HEK293T (cell line): Measurements from ENCODE around the gene DPYSL4.

ENCODE experiments used
- CTCF ChIA-PET: fragments of 350-600 bp; formaldehyde crosslinking; extraction: SDS; loops from one replicate; lab custom pipeline; 2021; ENCODE audit warnings: antibody characterized with exemption, inconsistent platforms; lab: Yijun Ruan, JAX
- POLR2A ChIA-PET: fragments of 350-600 bp; formaldehyde crosslinking; extraction: SDS; loops from one replicate; lab custom pipeline; 2020; ENCODE audit warnings: antibody characterized with exemption, inconsistent platforms; lab: Yijun Ruan, JAX
- DNase-seq: peaks from one replicate; pipeline ENCODE4 v3.0.0; 2012; ENCODE audit warnings: mixed read lengths; ENCODE audit errors: extremely low spot score
- ARNT ChIP-seq: fragments of 450-650 bp; IDR thresholded peaks from 2 replicates; pipeline ENCODE4 v1.6.1; 2017; ENCODE audit warnings: mild to moderate bottlenecking
- BHLHE40 ChIP-seq: fragments of 450-650 bp; IDR thresholded peaks from 2 replicates; pipeline ENCODE4 v1.6.1; 2016; ENCODE audit warnings: mild to moderate bottlenecking, moderate library complexity, borderline replicate concordance
- CTBP1 ChIP-seq: fragments of 450-650 bp; IDR thresholded peaks from 2 replicates; pipeline ENCODE4 v1.6.1; 2016; ENCODE audit warnings: borderline replicate concordance
- ELF4 ChIP-seq: fragments of 450-650 bp; IDR thresholded peaks from 2 replicates; pipeline ENCODE4 v1.6.1; 2017; ENCODE audit warnings: antibody characterized with exemption
- FOXA1 ChIP-seq: fragments of 450-650 bp; IDR thresholded peaks from 2 replicates; pipeline ENCODE4 v1.6.1; 2016; ENCODE audit warnings: mild to moderate bottlenecking
- FOXK2 ChIP-seq: fragments of 450-650 bp; IDR thresholded peaks from 2 replicates; pipeline ENCODE4 v1.6.1; 2016; ENCODE audit warnings: mild to moderate bottlenecking
- FOXM1 ChIP-seq: fragments of 450-650 bp; IDR thresholded peaks from 2 replicates; pipeline ENCODE4 v1.6.1; 2017; ENCODE audit warnings: mild to moderate bottlenecking, borderline replicate concordance
- HDGF ChIP-seq: fragments of 450-650 bp; IDR thresholded peaks from 2 replicates; pipeline ENCODE4 v1.6.1; 2017; ENCODE audit warnings: antibody characterized with exemption, borderline replicate concordance
- L3MBTL2 ChIP-seq: fragments of 450-650 bp; conservative IDR thresholded peaks from 2 replicates; pipeline ENCODE4 v1.6.1; 2016; ENCODE audit warnings: mild to moderate bottlenecking
- LEF1 ChIP-seq: fragments of 450-650 bp; IDR thresholded peaks from 2 replicates; pipeline ENCODE4 v1.6.1; 2017; ENCODE audit warnings: mild to moderate bottlenecking, borderline replicate concordance
- NFRKB ChIP-seq: fragments of 450-650 bp; IDR thresholded peaks from 2 replicates; pipeline ENCODE4 v1.6.1; 2016; ENCODE audit warnings: mild to moderate bottlenecking, moderate library complexity
- SP1 ChIP-seq: fragments of 450-650 bp; IDR thresholded peaks from 2 replicates; pipeline ENCODE4 v1.6.1; 2017
- SUZ12 ChIP-seq: fragments of 450-650 bp; IDR thresholded peaks from 2 replicates; pipeline ENCODE4 v1.6.1; 2016; ENCODE audit warnings: mild to moderate bottlenecking
- TARDBP ChIP-seq: fragments of 450-650 bp; IDR thresholded peaks from 2 replicates; pipeline ENCODE4 v1.6.1; 2016
- ZNF384 ChIP-seq: fragments of 450-650 bp; IDR thresholded peaks from 2 replicates; pipeline ENCODE4 v1.6.1; 2016
- TF ChIP-seq, protein P1 (sequence below): fragments of 450-650 bp; IDR thresholded peaks from 2 replicates; pipeline ENCODE4 v1.6.1; 2016

The DPYSL4 gene

DNA sequence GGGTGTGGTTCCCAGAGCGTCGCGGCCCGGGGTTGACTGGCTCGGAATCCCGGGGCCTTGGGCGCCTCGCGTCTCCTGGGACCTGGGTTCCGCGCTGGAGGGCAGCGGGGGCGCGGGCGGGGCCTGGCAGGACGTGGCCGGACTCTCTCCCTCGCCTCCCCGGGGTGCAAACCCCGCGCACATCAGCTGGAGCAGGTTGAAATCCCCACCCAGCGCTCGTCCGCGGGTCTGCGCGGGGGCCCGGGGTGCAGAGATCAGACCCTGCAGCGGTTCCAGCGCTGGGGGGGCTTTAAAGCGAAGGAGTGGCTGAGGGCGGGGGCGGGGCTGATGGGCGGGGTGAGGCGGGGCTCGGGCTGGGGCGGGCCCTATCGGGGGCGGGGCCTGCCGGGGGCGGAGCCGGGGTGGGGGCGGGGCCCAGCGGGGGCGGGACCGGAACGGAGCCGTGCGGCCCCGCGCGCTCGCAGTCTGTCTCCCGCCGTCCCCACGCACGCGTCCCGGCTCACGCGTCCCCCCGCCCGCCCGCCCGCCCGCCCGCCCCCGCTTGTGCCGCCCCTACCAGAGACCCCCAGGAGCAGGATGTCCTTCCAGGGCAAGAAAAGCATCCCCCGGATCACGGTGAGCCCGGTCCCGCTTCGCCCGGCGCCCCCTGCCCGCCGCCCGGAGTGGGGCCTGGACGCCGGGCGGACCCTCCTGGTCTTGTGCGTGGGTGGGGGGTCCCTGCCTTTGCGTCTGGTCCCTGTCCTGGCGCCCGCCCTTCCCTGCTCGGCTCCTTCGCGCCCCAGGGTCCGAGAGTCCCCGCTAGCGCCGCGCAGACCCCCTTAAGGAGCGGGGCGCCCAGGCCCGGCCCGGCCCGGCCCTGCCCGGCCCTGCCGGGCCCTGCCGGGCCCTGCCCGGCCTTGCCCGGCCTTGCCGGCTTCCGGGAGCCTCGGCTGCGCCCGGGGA is at the start of gene DPYSL4:
Gene DPYSL4, plus strand, starts transcription at position 461 of the 942 bp plus-strand sequence. Its CDS starts 116 bp downstream, at position 577.
- TF ChIP-seq HDGF = no peak
- TF ChIP-seq SP1 = no peak
- no peak for TF ChIP-seq FOXM1
- no peak for TF ChIP-seq ZNF384
- no peak for TF ChIP-seq FOXA1
- TF ChIP-seq FOXK2 = no peak
- no peak for TF ChIP-seq ELF4
- TF ChIP-seq L3MBTL2 = no peak
- no peak for TF ChIP-seq SUZ12
- no peak for TF ChIP-seq TARDBP
- TF ChIP-seq, protein P1, sequence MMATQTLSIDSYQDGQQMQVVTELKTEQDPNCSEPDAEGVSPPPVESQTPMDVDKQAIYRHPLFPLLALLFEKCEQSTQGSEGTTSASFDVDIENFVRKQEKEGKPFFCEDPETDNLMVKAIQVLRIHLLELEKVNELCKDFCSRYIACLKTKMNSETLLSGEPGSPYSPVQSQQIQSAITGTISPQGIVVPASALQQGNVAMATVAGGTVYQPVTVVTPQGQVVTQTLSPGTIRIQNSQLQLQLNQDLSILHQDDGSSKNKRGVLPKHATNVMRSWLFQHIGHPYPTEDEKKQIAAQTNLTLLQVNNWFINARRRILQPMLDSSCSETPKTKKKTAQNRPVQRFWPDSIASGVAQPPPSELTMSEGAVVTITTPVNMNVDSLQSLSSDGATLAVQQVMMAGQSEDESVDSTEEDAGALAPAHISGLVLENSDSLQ = no peak
- no peak for TF ChIP-seq BHLHE40
- TF ChIP-seq LEF1 = no peak
- TF ChIP-seq NFRKB = no peak
- POLR2A ChIA-PET = no interaction called here
- DNase-seq = peak; percentile 97
- CTCF ChIA-PET = no interaction called here

DNA sequence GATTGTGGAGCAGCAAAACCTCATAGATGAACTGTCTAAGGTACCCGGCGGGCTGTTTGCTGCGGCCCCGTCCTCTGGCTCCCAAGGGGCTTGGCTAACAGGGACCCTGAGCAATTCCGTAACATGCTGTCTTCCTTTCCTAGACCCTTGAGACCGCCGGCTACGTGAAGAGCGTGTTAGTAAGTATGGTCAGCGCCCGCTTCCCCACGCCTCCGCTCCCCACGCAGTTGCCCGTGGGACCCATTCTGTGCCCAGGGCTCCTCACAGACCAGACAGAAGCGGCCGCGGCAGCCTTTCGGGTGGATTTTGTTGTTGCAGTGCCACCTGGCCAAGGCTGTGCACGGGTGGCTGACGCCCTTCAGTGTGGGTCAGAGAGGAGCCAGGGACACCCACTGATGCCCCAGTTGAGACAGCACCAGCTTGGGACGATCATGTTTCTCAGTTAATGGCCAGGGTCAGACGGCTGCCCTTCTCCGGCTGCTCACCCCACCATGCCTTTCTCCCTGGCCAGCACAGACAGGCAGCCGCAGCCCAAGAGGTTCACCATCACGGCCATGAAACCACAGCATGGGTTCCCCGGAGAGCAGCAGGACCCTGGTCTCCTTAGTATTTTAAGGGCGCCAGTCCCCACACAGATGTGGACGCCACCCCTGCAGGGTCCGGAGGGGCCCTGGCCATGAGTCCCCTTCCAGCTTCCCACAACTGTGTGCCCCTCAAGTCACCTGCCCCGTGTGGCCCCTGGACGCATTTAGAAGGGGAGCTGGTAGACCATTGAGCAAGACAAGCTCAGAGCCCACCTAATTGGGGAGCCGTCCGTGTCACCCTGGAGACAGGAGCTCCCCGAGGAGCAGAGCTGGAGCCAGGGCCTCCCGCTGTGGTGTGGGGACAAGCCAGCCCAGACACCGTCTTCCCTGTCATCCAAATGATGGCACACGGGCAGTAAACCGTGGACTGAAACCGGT is 49.4 kb upstream of the DPYSL4 start:
- ChIA-PET POLR2A (no interaction called here), CTCF (no interaction called here)
- DNase-seq = no peak
- no peak for TF ChIP-seq NFRKB
- no peak for TF ChIP-seq FOXA1
- TF ChIP-seq TARDBP = no peak
- no peak for TF ChIP-seq HDGF
- no peak for TF ChIP-seq LEF1
- TF ChIP-seq ARNT = no peak
- no peak for TF ChIP-seq CTBP1
- no peak for TF ChIP-seq ELF4
- TF ChIP-seq, protein P1 = no peak
- TF ChIP-seq L3MBTL2 = no peak
- no peak for TF ChIP-seq SUZ12

DNA sequence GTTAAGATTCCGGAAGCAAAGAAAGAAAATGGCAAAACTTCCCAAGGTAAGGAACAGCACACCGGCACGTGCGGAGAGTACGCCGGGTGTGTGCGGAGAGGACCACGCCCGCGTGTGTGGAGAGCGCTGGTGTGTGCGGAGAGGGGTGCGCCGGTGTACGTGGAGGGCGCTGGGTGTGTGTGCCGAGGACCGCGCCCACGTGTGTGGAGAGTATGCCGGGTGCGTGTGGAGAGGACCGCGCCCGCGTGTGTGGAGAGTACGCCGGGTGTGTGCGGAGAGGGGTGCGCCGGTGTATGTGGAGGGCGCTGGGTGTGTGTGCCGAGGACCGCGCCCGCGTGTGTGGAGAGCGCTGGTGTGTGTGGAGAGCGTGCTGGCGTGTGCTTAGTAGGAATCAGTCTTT is 48.6 kb upstream of the DPYSL4 start:
- DNase-seq = no peak
- CTCF ChIA-PET = no interaction called here
- TF ChIP-seq BHLHE40 = no peak
- TF ChIP-seq L3MBTL2 = no peak
- no peak for TF ChIP-seq HDGF
- no peak for TF ChIP-seq FOXM1
- TF ChIP-seq, protein P1 = no peak
- TF ChIP-seq FOXK2 = no peak
- no peak for TF ChIP-seq NFRKB
- no peak for TF ChIP-seq ARNT
- TF ChIP-seq ZNF384 = no peak
- TF ChIP-seq SUZ12 = no peak
- no peak for TF ChIP-seq SP1
- TF ChIP-seq ELF4 = no peak
- no peak for TF ChIP-seq FOXA1
- TF ChIP-seq CTBP1 = no peak
- no peak for TF ChIP-seq TARDBP
- TF ChIP-seq LEF1 = no peak
- POLR2A ChIA-PET = no interaction called here

DNA sequence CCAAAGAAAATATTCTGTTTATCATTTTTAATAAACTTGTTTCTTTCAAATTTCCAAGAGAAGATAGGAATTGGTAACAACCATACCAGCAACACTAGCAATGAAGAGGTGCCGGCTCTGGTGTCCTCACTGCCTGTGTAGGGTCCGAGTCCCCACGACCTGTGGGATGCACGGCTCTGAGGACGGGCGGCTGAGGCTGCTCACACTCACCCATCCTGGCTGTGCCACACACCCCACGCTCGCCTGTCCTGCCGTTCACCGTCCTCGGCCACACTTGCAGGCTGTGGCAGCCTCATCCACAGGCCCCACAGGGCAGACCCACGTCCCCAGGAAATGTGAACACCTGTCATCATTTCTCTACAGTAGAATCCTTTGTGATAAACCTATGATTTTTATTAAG is 48.2 kb upstream of the DPYSL4 start:
- POLR2A ChIA-PET = no interaction called here
- CTCF ChIA-PET = no interaction called here
- DNase-seq = no peak
- TF ChIP-seq FOXM1 = no peak
- no peak for TF ChIP-seq FOXA1
- no peak for TF ChIP-seq HDGF
- no peak for TF ChIP-seq ZNF384
- TF ChIP-seq NFRKB = no peak
- TF ChIP-seq BHLHE40 = no peak
- TF ChIP-seq SUZ12 = no peak
- no peak for TF ChIP-seq ARNT
- TF ChIP-seq SP1 = no peak
- no peak for TF ChIP-seq L3MBTL2
- TF ChIP-seq, protein P1 = no peak
- no peak for TF ChIP-seq ELF4
- TF ChIP-seq CTBP1 = no peak
- no peak for TF ChIP-seq FOXK2
